Sigmoid colon (tissue), 7 donors: ENCODE results near the gene USP9X. TPM values are rescaled to one million over a fixed set of nuclear protein-coding genes. Genes with fewer than 3 reads are reported as not detected.
"Not testable (repeated sequence)": the region's sequence is repeated elsewhere in the genome, so short reads cannot be mapped to it uniquely, and the experiment has no call there.

Experiments used
- DNase-seq: peaks from one replicate; pipeline ENCODE4 v3.0.0-alpha.2; 2019
- H3K27ac ChIP-seq, 4 donors: fragments of 200-600 bp; sonication (generic); one replicate each; pipeline ENCODE4 v1.5.1; 2016 to 2019; ENCODE audit warnings: mild to moderate bottlenecking in 1 of 4
- H3K27me3 ChIP-seq, 3 donors: fragments of 200-600 bp; sonication (generic); one replicate each; pipeline ENCODE4 v1.5.1; 2019; ENCODE audit warnings: mild to moderate bottlenecking in 1 of 3
- H3K36me3 ChIP-seq, 4 donors: fragments of 200-600 bp; sonication (generic); one replicate each; pipeline ENCODE4 v1.5.1; 2016 to 2019
- H3K4me1 ChIP-seq, 4 donors: fragments of 200-600 bp; sonication (generic); one replicate each; pipeline ENCODE4 v1.5.1; 2017 to 2019
- H3K4me3 ChIP-seq, 4 donors: fragments of 200-600 bp; sonication (generic); one replicate each; pipeline ENCODE4 v1.5.1; 2017 to 2019; ENCODE audit warnings: mild to moderate bottlenecking in 2 of 4, moderate library complexity in 1 of 4
- H3K9me3 ChIP-seq, 4 donors: fragments of 200-600 bp in 3 of 4; sonication (generic) in 3 of 4; one replicate each; pipeline versions ENCODE4 v1.5.1 to v1.6.1; 2013 to 2019
- CTCF ChIP-seq, 4 experiments: fragments of 450-650 bp in 3 of 4; fragments of 200-600 bp in 1 of 4; IDR thresholded peaks; one replicate each; pipeline ENCODE4 v1.5.1; 2016 to 2019; ENCODE audit warnings: antibody characterized with exemption in 4 of 4, mild to moderate bottlenecking in 3 of 4, moderate library complexity in 2 of 4
- EP300 ChIP-seq, 4 donors: sonication (generic); formaldehyde crosslinking; IDR thresholded peaks; one replicate each; pipeline ENCODE4 v1.6.1; 2017; ENCODE audit warnings: antibody characterized with exemption in 4 of 4
- POLR2A ChIP-seq, 2 donors: fragments of 450-650 bp; IDR thresholded peaks; one replicate each; pipeline ENCODE4 v1.6.1; 2016; ENCODE audit warnings: antibody characterized with exemption in 2 of 2, mild to moderate bottlenecking in 2 of 2, moderate library complexity in 2 of 2
- POLR2AphosphoS5 ChIP-seq, 4 donors: sonication (generic); formaldehyde crosslinking; IDR thresholded peaks; one replicate each; pipeline ENCODE4 v1.6.1; 2017; ENCODE audit warnings: antibody characterized with exemption in 4 of 4
- WGBS, 2 donors: extraction: QIAGEN DNeasy Blood & Tissue Kit; methylation state at CpG; one replicate each; pipeline ENCODE4 v1.1.7; 2013; 5-methylcytosine and 5-hydroxymethylcytosine counted together
- intact Hi-C: fragments of 100-400 bp; cut with DNase I; formaldehyde crosslinking; loops from one replicate; pipeline ENCODE4 v1.15.1; 2023
- polyA plus RNA-seq, 3 donors: library from polyadenylated mRNA; stranded (reverse); fragments of 200-250 nt; gene quantifications; one replicate each; pipeline ENCODE4 v1.2.3, GENCODE V29; 2013
- total RNA-seq, 4 donors: library from RNA; depleted of rRNA; stranded (reverse); fragments of >200 nt; gene quantifications; one replicate each; pipeline ENCODE4 v1.1.0, GENCODE V29; 2016
- donor health status: healthy with polysubstance abuse.
- donor health status: Bipolar disorder and iron deficiency.
- donor health status: healthy.

Gene USP9X
- total and polyA plus RNA-seq, 7 donors = 9.6 to 84.5 (median 64.3) TPM

GRCh38 chrX:41055740-41056139 lies 29.5 kb upstream of the USP9X start:
- H3K36me3 ChIP-seq = no peaks in the 10 kb centered on the region
- H3K27ac ChIP-seq = no peak overlapping the region
- WGBS, 2 donors = 41 to 69% methylated on average over 3 of the region's 3 CpGs
- intact Hi-C loops = no loop called here
- H3K4me3 ChIP-seq = no peak overlapping the region
- no peak for DNase-seq
- TF ChIP-seq POLR2AphosphoS5 (IDR thresholded peaks at IDR 0.05) = no peak
- TF ChIP-seq POLR2A (IDR thresholded peaks at IDR 0.05) = no peak
- no peak for TF ChIP-seq EP300 (IDR thresholded peaks at IDR 0.05)
- TF ChIP-seq CTCF (IDR thresholded peaks at IDR 0.05) = no peak
- no peaks in the 10 kb centered on the region for H3K4me1 ChIP-seq
- no peaks in the 10 kb centered on the region for H3K27me3 ChIP-seq
- H3K9me3 ChIP-seq = no peaks in the 10 kb centered on the region

GRCh38 chrX:41063276-41063675 lies 22.0 kb upstream of the USP9X start:
- H3K9me3 ChIP-seq, DNase-seq, H3K27ac ChIP-seq, H3K36me3 ChIP-seq, H3K4me3 ChIP-seq, intact Hi-C loops, H3K4me1 ChIP-seq, H3K27me3 ChIP-seq: not testable (repeated sequence)
- WGBS, 2 donors = 84 to 85% methylated on average over 8 of the region's 8 CpGs

- intact Hi-C loops = no loop called here
- Histone ChIP-seq H3K36me3 (no peaks in the 10 kb centered on the region), H3K4me1 (no peaks in the 10 kb centered on the region), H3K27me3 (no peaks in the 10 kb centered on the region), H3K9me3 (no peaks in the 10 kb centered on the region), H3K27ac (no peak overlapping the region), H3K4me3 (no peak overlapping the region)
- WGBS, 2 donors = 39 to 65% methylated on average over 5 of the region's 5 CpGs
- DNase-seq = no peak
- TF ChIP-seq CTCF (IDR thresholded peaks at IDR 0.05) (no peak), EP300 (IDR thresholded peaks at IDR 0.05) (no peak), POLR2A (IDR thresholded peaks at IDR 0.05) (no peak), POLR2AphosphoS5 (IDR thresholded peaks at IDR 0.05) (no peak)
These were observed 21.2 kb upstream of the USP9X start for GRCh38 chrX:41064018-41064417.

- WGBS, 2 donors = 19 to 80% methylated on average over 1 of the region's 1 CpG
- intact Hi-C loops = no loop called here
- Histone ChIP-seq H3K4me3 (no peak overlapping the region), H3K4me1 (no peaks in the 10 kb centered on the region), H3K27ac (no peak overlapping the region), H3K9me3 (no peaks in the 10 kb centered on the region), H3K36me3 (no peaks in the 10 kb centered on the region), H3K27me3 (no peaks in the 10 kb centered on the region)
- DNase-seq = no peak
- TF ChIP-seq EP300 (IDR thresholded peaks at IDR 0.05) = no peak
- TF ChIP-seq CTCF (IDR thresholded peaks at IDR 0.05) = no peak
- TF ChIP-seq POLR2AphosphoS5 (IDR thresholded peaks at IDR 0.05) = no peak
- no peak for TF ChIP-seq POLR2A (IDR thresholded peaks at IDR 0.05)
These were observed 18.9 kb upstream of the USP9X start for GRCh38 chrX:41066391-41066790.

GRCh38 chrX:41066969-41067368 lies 18.3 kb upstream of the USP9X start:
- TF ChIP-seq POLR2A (IDR thresholded peaks at IDR 0.05) (no peak), CTCF (IDR thresholded peaks at IDR 0.05) (no peak), POLR2AphosphoS5 (IDR thresholded peaks at IDR 0.05) (no peak), EP300 (IDR thresholded peaks at IDR 0.05) (no peak)
- intact Hi-C loops = no loop called here
- Histone ChIP-seq H3K4me1 (no peaks in the 10 kb centered on the region), H3K27ac (no peak overlapping the region), H3K36me3 (no peaks in the 10 kb centered on the region), H3K27me3 (no peaks in the 10 kb centered on the region), H3K4me3 (no peak overlapping the region), H3K9me3 (no peaks in the 10 kb centered on the region)
- 12 to 72% methylated on average over 1 of the region's 1 CpG for WGBS, 2 donors
- no peak for DNase-seq
